Ovary (tissue), 9 donors: ENCODE data around the gene BHLHA15. TPM values are rescaled to one million over a fixed set of nuclear protein-coding genes. Genes with fewer than 3 reads are reported as not detected.
"Not testable (repeated sequence)": the region's sequence is repeated elsewhere in the genome, so short reads cannot be mapped to it uniquely, and the experiment has no call there.

Source experiments
- DNase-seq, 5 donors: peaks; one replicate each; pipeline ENCODE4 v3.0.0-alpha.2; 2019 to 2020
- H3K27ac ChIP-seq, 2 donors: fragments of 200-600 bp; one replicate each; pipeline versions ENCODE4 v1.5.1 to v1.8.0; 2019 to 2022
- H3K27me3 ChIP-seq: fragments of 200-600 bp; one replicate; pipeline ENCODE4 v1.8.0; 2022
- H3K36me3 ChIP-seq: fragments of 200-600 bp; sonication (generic); one replicate; pipeline ENCODE4 v1.5.1; 2019
- H3K4me1 ChIP-seq: one replicate; pipeline ENCODE4 v1.8.1; 2013; ENCODE audit warnings: mild to moderate bottlenecking, moderate library complexity; ENCODE audit not compliant: insufficient read depth
- H3K4me3 ChIP-seq: fragments of 200-600 bp; sonication (generic); one replicate; pipeline ENCODE4 v1.5.1; 2017
- H3K9me3 ChIP-seq, 2 donors: fragments of 200-600 bp in 1 of 2; sonication (generic) in 1 of 2; one replicate each; pipeline versions ENCODE4 v1.5.1 to v1.8.1; 2013 to 2019; ENCODE audit warnings: mild to moderate bottlenecking in 1 of 2, moderate library complexity in 1 of 2
- CTCF ChIP-seq, 3 donors: fragments of 450-650 bp in 2 of 3; fragments of 200-600 bp in 1 of 3; IDR thresholded peaks; one replicate each; pipeline versions ENCODE4 v1.5.1 to v1.8.0; 2016 to 2022; ENCODE audit warnings: antibody characterized with exemption in 3 of 3, mild to moderate bottlenecking in 1 of 3
- EP300 ChIP-seq: sonication (generic); formaldehyde crosslinking; IDR thresholded peaks from one replicate; pipeline ENCODE4 v1.6.1; 2017; ENCODE audit warnings: antibody characterized with exemption
- POLR2A ChIP-seq: fragments of 450-650 bp; IDR thresholded peaks from one replicate; pipeline ENCODE4 v1.6.1; 2017; ENCODE audit warnings: antibody characterized with exemption, mild to moderate bottlenecking, moderate library complexity
- WGBS, 3 donors: extraction: QIAGEN DNeasy Blood & Tissue Kit in 1 of 3; methylation state at CpG; one replicate each; pipeline versions ENCODE4 v1.1.5 to v1.1.7; 2013 to 2017; 5-methylcytosine and 5-hydroxymethylcytosine counted together
- intact Hi-C, 4 donors: fragments of 100-400 bp; cut with DNase I; formaldehyde crosslinking; loops; one replicate each; pipeline versions ENCODE4 v1.11.0 to v1.15.1; 2022 to 2023
- polyA plus RNA-seq, 2 donors: library from polyadenylated mRNA; stranded (reverse); fragments of 200-250 nt in 1 of 2; fragments of 350-450 nt in 1 of 2; fragmentation: Illumina TruSeq in 1 of 2; extraction: RNeasy Lipid Tissue Mini Kit (QIAGEN cat#74804) in 1 of 2; gene quantifications; one replicate each; pipeline ENCODE4 v1.2.3, GENCODE V29; 2013 to 2014
- total RNA-seq, 7 donors: library from RNA; depleted of rRNA in 2 of 7; stranded (reverse); fragments of >200 nt in 2 of 7; fragmentation: NEBNext Ultra II Directional in 3 of 7; extraction: Animal tissue kit (Norgen Biotek cat#: 25700) in 3 of 7; gene quantifications; one replicate each; pipeline versions ENCODE4 v1.1.0 to v1.2.4, GENCODE V29; 2016 to 2023
- donor health status: DM: no; HTN: no; CAD: no; lungs with moderate emphysema.
- donor health status: DM: no; HTN: no; CAD: no.
- donor health status: Bipolar disorder and iron deficiency.
- donor health status: DM: yes; HTN: yes; CAD: no.
- donor health status: DM: no; HTN: no; CAD: no.
- donor health status: DM: yes; HTN: yes; CAD: no.

The BHLHA15 gene
- total and polyA plus RNA-seq, 9 donors = 0.34 to 0.54 TPM; not detected in 7

- Histone ChIP-seq H3K27me3 (no peaks in the 10 kb centered on the region), H3K9me3 (no peaks in the 10 kb centered on the region), H3K27ac (no peak overlapping the region), H3K4me1 (no peaks in the 10 kb centered on the region), H3K4me3 (no peak overlapping the region), H3K36me3 (no peaks in the 10 kb centered on the region)
- TF ChIP-seq EP300 = no peak
- no peak for TF ChIP-seq CTCF (IDR thresholded peaks at IDR 0.05)
- TF ChIP-seq POLR2A = no peak
- DNase-seq = peak in 2 of 5 donors; percentile 15 to 23
- intact Hi-C loops = no loop called here
- 78 to 83% (median 78%) methylated on average over 17 to 24 of the region's 24 CpGs for WGBS, 3 donors
Observed at GRCh38 chr7:98216941-98217622, 5.8 kb downstream of the BHLHA15 start.

- intact Hi-C loops = no loop called here
- no peaks in the 10 kb centered on the region for H3K36me3 ChIP-seq
- 82 to 89% (median 85%) methylated on average over 36 to 41 of the region's 41 CpGs for WGBS, 3 donors
Observed at GRCh38 chr7:98217623-98218582, 6.7 kb downstream of the BHLHA15 start.

GRCh38 chr7:98219382-98219781 lies 8.1 kb downstream of the BHLHA15 start:
- not testable (repeated sequence) for DNase-seq
- WGBS, 3 donors = 94 to 97% (median 96%) methylated on average over 6 of the region's 6 CpGs

More at GRCh38 chr7:98217623-98218582, 6.7 kb downstream of the BHLHA15 start:
- DNase-seq = no peak
- Histone ChIP-seq H3K4me1 (no peaks in the 10 kb centered on the region), H3K4me3 (no peak overlapping the region), H3K27me3 (no peaks in the 10 kb centered on the region), H3K9me3 (no peaks in the 10 kb centered on the region), H3K27ac (no peak overlapping the region)
- TF ChIP-seq CTCF (IDR thresholded peaks at IDR 0.05) = no peak
- no peak for TF ChIP-seq EP300
- TF ChIP-seq POLR2A = no peak

GRCh38 chr7:98221611-98222532 lies 10.6 kb downstream of the BHLHA15 start:
- H3K27me3 ChIP-seq = no peaks in the 10 kb centered on the region
- 93 to 96% (median 94%) methylated on average over 34 of the region's 34 CpGs for whole genome bisulfite sequencing, 3 donors
- H3K27ac ChIP-seq = no peak overlapping the region
- H3K4me1 ChIP-seq = no peaks in the 10 kb centered on the region
- H3K36me3 ChIP-seq = no peaks in the 10 kb centered on the region
- TF ChIP-seq POLR2A (no peak), CTCF (IDR thresholded peaks at IDR 0.05) (no peak), EP300 (no peak)
- no peak overlapping the region for H3K4me3 ChIP-seq
- no peak for DNase-seq
- intact Hi-C loops = no loop called here
- no peaks in the 10 kb centered on the region for H3K9me3 ChIP-seq

More at GRCh38 chr7:98219382-98219781, 8.1 kb downstream of the BHLHA15 start:
- H3K9me3 ChIP-seq, H3K27ac ChIP-seq, H3K27me3 ChIP-seq, H3K4me1 ChIP-seq, H3K4me3 ChIP-seq, intact Hi-C loops, H3K36me3 ChIP-seq: not testable (repeated sequence)
